ENCODE data around the gene SLC25A48. TPM values are rescaled to one million over a fixed set of nuclear protein-coding genes. Genes with fewer than 3 reads are reported as not detected.
"Not testable (repeated sequence)": the region's sequence is repeated elsewhere in the genome, so short reads cannot be mapped to it uniquely, and the experiment has no call there.

SLC25A48 gene
- total RNA-seq, 1 donor from 2014 or later: not detected

DNA sequence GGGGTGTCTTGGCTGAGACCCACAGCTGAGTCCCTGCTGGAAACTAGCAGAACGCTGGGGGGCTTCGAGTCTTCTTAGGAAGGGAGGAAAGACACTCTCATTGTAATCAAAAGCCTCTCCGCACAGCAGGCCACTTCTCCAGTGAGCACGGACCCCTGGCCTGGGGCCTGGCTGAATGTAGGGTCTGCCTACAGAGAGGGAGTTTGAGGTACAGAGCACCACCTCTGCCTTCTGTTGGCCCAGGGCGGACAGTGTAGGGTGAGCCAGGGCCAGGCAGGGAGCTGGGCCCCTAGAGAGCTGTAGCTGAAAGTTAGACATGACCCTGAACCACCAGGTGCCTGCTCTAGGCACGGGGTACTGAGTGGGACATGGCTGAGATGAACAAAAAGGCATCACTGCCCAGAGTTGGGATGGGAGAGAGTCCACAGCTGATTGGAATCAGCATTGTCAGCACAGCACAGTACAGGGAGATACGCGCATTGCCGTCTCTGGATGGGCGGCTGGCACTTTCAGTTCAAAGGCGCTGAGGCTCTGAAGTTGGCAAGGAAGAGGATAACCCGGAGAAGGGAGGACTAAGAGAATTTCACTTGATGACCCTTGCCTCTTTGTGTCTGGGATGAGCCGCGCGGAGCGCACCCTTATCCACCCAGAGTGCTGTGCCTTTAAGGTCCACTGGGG is 363 bp upstream of the SLC25A48 start:
- no peak for DNase-seq
- Mint-ChIP-seq H3K36me3 (ENCODE audit: low read depth) (no peaks in the 10 kb centered on the region), H3K4me1 (peaks cover 4% of the 10 kb centered on the region), H3K9me3 (peaks cover 10% of the 10 kb centered on the region), H3K27me3 (peaks cover 51% of the 10 kb centered on the region), H3K27ac (no peak overlapping the region), H3K4me3 (no peak overlapping the region)
- no peak for TF ChIP-seq CTCF (IDR thresholded peaks at IDR 0.05)
- POLR2A ChIA-PET: no interaction called here
- no peak for ATAC-seq (ENCODE audit: low read depth)
- intact Hi-C loops (cut with micrococcal nuclease): no loop called here
- CTCF ChIA-PET: no interaction called here

DNA sequence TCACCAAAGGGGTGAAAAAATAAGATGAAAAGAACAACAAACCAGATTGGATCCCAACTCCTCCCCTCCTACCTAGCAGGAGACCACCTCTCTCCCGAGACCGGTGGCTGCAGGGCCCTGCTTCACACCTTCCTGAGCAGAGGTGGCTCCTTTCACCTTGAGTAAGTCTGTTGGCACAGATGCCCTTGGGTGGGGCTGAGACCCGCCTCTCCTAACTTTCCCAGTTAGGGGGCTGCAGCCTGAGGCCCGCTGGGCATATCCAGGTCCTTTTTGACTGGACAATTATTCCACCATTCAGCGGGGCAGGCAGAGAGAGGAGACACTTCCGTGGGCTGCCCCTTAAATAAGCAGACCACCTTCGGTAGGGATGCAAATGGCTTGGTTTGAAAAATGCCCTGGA is 1.3 kb downstream of the SLC25A48 start:
- Mint-ChIP-seq H3K4me3 (no peak overlapping the region), H3K27me3 (peaks cover 41% of the 10 kb centered on the region), H3K27ac (no peak overlapping the region), H3K4me1 (peaks cover 4% of the 10 kb centered on the region), H3K9me3 (peaks cover 16% of the 10 kb centered on the region), H3K36me3 (ENCODE audit: low read depth) (no peaks in the 10 kb centered on the region)
- DNase-seq (no peak), ATAC-seq (ENCODE audit: low read depth) (no peak)
- intact Hi-C loops (cut with micrococcal nuclease): no loop called here
- POLR2A ChIA-PET: no interaction called here
- CTCF ChIA-PET: no interaction called here
- no peak for TF ChIP-seq CTCF (IDR thresholded peaks at IDR 0.05)

DNA sequence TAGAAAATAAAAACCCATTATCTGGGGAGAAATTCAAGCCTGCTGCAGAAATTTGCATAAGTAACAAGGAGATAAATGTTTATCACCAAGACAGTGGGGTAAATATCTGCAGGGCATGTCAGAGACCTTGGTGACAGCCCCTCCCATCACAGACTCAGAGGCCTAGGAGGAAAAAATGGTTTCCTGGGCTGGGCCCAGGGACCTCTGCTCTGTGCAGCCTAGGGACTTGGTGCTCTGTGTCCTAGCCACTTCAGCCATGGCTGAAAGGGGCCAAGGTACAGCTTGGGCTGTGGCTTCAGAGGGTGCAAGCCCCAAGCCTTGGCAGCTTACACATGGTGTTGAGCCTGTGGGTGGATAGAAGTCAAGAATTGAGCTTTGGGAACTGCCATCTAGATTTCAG is 3.9 kb downstream of the SLC25A48 start:
- CTCF ChIA-PET; H3K4me3 Mint-ChIP-seq; intact Hi-C loops (cut with micrococcal nuclease): not testable (repeated sequence)

DNA sequence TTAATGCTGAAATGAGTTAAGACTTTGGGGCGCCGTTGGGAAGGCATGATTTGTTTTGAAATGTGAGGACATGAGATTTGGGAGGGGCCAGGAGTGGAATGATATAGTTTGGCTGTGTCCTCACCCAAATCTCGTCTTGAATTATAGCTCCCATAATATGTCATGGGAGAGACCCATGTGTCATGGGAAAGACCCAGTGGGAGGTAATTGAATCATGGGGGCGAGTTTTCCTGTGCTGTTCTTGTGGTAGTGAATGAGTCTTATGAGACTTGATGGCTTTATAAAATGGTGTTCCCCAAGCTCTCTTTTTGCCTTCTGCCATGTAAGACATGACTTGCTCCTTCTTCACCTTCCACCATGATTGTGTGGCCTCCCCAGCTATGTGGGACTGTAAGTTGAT is 5.1 kb downstream of the SLC25A48 start:
- intact Hi-C loops (cut with micrococcal nuclease): no loop called here
- H3K9me3 Mint-ChIP-seq: peaks cover 16% of the 10 kb centered on the region
- H3K4me1 Mint-ChIP-seq: no peaks in the 10 kb centered on the region
- CTCF ChIA-PET: no interaction called here
- no peak for DNase-seq
- POLR2A ChIA-PET: no interaction called here
- H3K4me3 Mint-ChIP-seq: no peak overlapping the region
- H3K27me3 Mint-ChIP-seq: peaks cover 13% of the 10 kb centered on the region
- no peak for ATAC-seq (ENCODE audit: low read depth)
- no peaks in the 10 kb centered on the region for H3K36me3 Mint-ChIP-seq (ENCODE audit: low read depth)
- H3K27ac Mint-ChIP-seq: no peak overlapping the region
- TF ChIP-seq CTCF (IDR thresholded peaks at IDR 0.05): no peak

More for the DNA sequence above, 3.9 kb downstream of the SLC25A48 start:
- ATAC-seq (ENCODE audit: low read depth); H3K27ac Mint-ChIP-seq; H3K36me3 Mint-ChIP-seq (ENCODE audit: low read depth); POLR2A ChIA-PET; DNase-seq; H3K4me1 Mint-ChIP-seq: not testable (repeated sequence)
- Mint-ChIP-seq H3K9me3 (peaks cover 16% of the 10 kb centered on the region), H3K27me3 (peaks cover 23% of the 10 kb centered on the region)

GRCh38 chr5:135840959-135841358 is 6.5 kb downstream of the SLC25A48 start:
- DNase-seq: no peak
- no peak for TF ChIP-seq CTCF (IDR thresholded peaks at IDR 0.05)
- CTCF ChIA-PET: no interaction called here
- Mint-ChIP-seq H3K4me1 (no peaks in the 10 kb centered on the region), H3K36me3 (ENCODE audit: low read depth) (no peaks in the 10 kb centered on the region), H3K9me3 (peaks cover 16% of the 10 kb centered on the region), H3K27ac (no peak overlapping the region), H3K27me3 (peaks cover 14% of the 10 kb centered on the region), H3K4me3 (no peak overlapping the region)
- POLR2A ChIA-PET: no interaction called here
- no peak for ATAC-seq (ENCODE audit: low read depth)
- intact Hi-C loops (cut with micrococcal nuclease): no loop called here

- ATAC-seq (ENCODE audit: low read depth) (no peak), DNase-seq (no peak)
- no peaks in the 10 kb centered on the region for H3K36me3 Mint-ChIP-seq (ENCODE audit: low read depth)
- no peak overlapping the region for H3K27ac Mint-ChIP-seq
- intact Hi-C loops (cut with micrococcal nuclease): no loop called here
- POLR2A ChIA-PET: no interaction called here
- peaks cover 14% of the 10 kb centered on the region for H3K9me3 Mint-ChIP-seq
- H3K4me3 Mint-ChIP-seq: no peak overlapping the region
- no peaks in the 10 kb centered on the region for H3K4me1 Mint-ChIP-seq
- peaks cover 8% of the 10 kb centered on the region for H3K27me3 Mint-ChIP-seq
- CTCF ChIA-PET: no interaction called here
- no peak for TF ChIP-seq CTCF (IDR thresholded peaks at IDR 0.05)
Observed at GRCh38 chr5:135842737-135843136, 8.3 kb downstream of the SLC25A48 start.
